Adipocyte (in vitro differentiated cells): ENCODE data around the gene FOXB1.

ENCODE experiments used
- DNase-seq: peaks from one replicate; pipeline ENCODE4 v3.0.0-alpha.2; 2015; ENCODE audit warnings: low read depth
- H3K27me3 ChIP-seq: replicated peaks from 2 replicates; pipeline ENCODE4 v1.7.0; 2013; ENCODE audit warnings: mild to moderate bottlenecking, low read length, moderate library complexity; ENCODE audit not compliant: control insufficient read depth, insufficient read depth
- H3K36me3 ChIP-seq: 2 replicates; pipeline ENCODE4 v1.7.0; 2013; ENCODE audit warnings: low read length, mild to moderate bottlenecking, moderate library complexity; ENCODE audit not compliant: control insufficient read depth, insufficient read depth, severe bottlenecking
- H3K4me1 ChIP-seq: 2 replicates; pipeline ENCODE4 v1.7.0; 2013; ENCODE audit warnings: mild to moderate bottlenecking, low read length, moderate library complexity; ENCODE audit not compliant: control insufficient read depth, insufficient read depth
- H3K4me3 ChIP-seq: 2 replicates; pipeline ENCODE4 v1.7.0; 2013; ENCODE audit warnings: mild to moderate bottlenecking, low read length, moderate library complexity
- H3K9ac ChIP-seq: 2 replicates; pipeline ENCODE4 v1.7.0; 2013; ENCODE audit warnings: mild to moderate bottlenecking, low read length, moderate library complexity
- H3K9me3 ChIP-seq: 2 replicates; pipeline ENCODE4 v1.7.0; 2013; ENCODE audit warnings: mild to moderate bottlenecking, low read length, moderate library complexity; ENCODE audit not compliant: control insufficient read depth

Gene FOXB1

GRCh38 chr15:60000113-60000823 lies 3.8 kb upstream of the FOXB1 start:
- Histone ChIP-seq H3K27me3 (peaks cover 97% of the 10 kb centered on the region), H3K9ac (no peak overlapping the region), H3K4me1 (peaks cover 4% of the 10 kb centered on the region), H3K36me3 (no peaks in the 10 kb centered on the region), H3K4me3 (no peak overlapping the region), H3K9me3 (peaks cover 10% of the 10 kb centered on the region)
- DNase-seq, result no peak

GRCh38 chr15:60000824-60001609 lies 3.1 kb upstream of the FOXB1 start:
- DNase-seq, result no peak

GRCh38 chr15:60001610-60002527 lies 2.2 kb upstream of the FOXB1 start:
- Histone ChIP-seq H3K4me3 (no peak overlapping the region), H3K9ac (no peak overlapping the region), H3K36me3 (no peaks in the 10 kb centered on the region), H3K27me3 (peaks cover 97% of the 10 kb centered on the region), H3K9me3 (peaks cover 3% of the 10 kb centered on the region), H3K4me1 (peaks cover 8% of the 10 kb centered on the region)
- DNase-seq, result no peak

More at GRCh38 chr15:60000824-60001609, 3.1 kb upstream of the FOXB1 start:
- Histone ChIP-seq H3K4me1 (peaks cover 4% of the 10 kb centered on the region), H3K9me3 (peaks cover 6% of the 10 kb centered on the region), H3K36me3 (no peaks in the 10 kb centered on the region), H3K9ac (no peak overlapping the region), H3K27me3 (peaks cover 97% of the 10 kb centered on the region), H3K4me3 (no peak overlapping the region)

GRCh38 chr15:60002528-60003218 lies 1.4 kb upstream of the FOXB1 start:
- H3K4me3 ChIP-seq, result no peak overlapping the region
- H3K9me3 ChIP-seq, result peaks cover 3% of the 10 kb centered on the region
- peaks cover 8% of the 10 kb centered on the region for H3K4me1 ChIP-seq
- peaks cover 97% of the 10 kb centered on the region for H3K27me3 ChIP-seq
- no peak overlapping the region for H3K9ac ChIP-seq
- DNase-seq, result no peak
- no peaks in the 10 kb centered on the region for H3K36me3 ChIP-seq

- Histone ChIP-seq H3K4me3 (no peak overlapping the region), H3K9me3 (peaks cover 3% of the 10 kb centered on the region), H3K36me3 (no peaks in the 10 kb centered on the region), H3K4me1 (peaks cover 8% of the 10 kb centered on the region), H3K9ac (no peak overlapping the region), H3K27me3 (peaks cover 97% of the 10 kb centered on the region)
- DNase-seq, result no peak
Observed at GRCh38 chr15:60003243-60004008, 685 bp upstream of the FOXB1 start.

- peaks cover 3% of the 10 kb centered on the region for H3K9me3 ChIP-seq
- peaks cover 8% of the 10 kb centered on the region for H3K4me1 ChIP-seq
- no peak for DNase-seq
- H3K4me3 ChIP-seq, result peak overlapping the region; percentile 23
- no peak overlapping the region for H3K9ac ChIP-seq
- peaks cover 97% of the 10 kb centered on the region for H3K27me3 ChIP-seq
- H3K36me3 ChIP-seq, result no peaks in the 10 kb centered on the region
Observed at GRCh38 chr15:60004846-60005351, 788 bp downstream of the FOXB1 start.

GRCh38 chr15:60005352-60006202 lies 1.5 kb downstream of the FOXB1 start:
- Histone ChIP-seq H3K4me1 (peaks cover 8% of the 10 kb centered on the region), H3K36me3 (no peaks in the 10 kb centered on the region), H3K9ac (no peak overlapping the region), H3K9me3 (peaks cover 3% of the 10 kb centered on the region), H3K27me3 (peaks cover 97% of the 10 kb centered on the region), H3K4me3 (peak overlapping the region; percentile 78)
- no peak for DNase-seq

GRCh38 chr15:60006203-60006862 lies 2.2 kb downstream of the FOXB1 start:
- peak overlapping the region; percentile 78 for H3K4me3 ChIP-seq
- peaks cover 96% of the 10 kb centered on the region for H3K27me3 ChIP-seq
- DNase-seq, result peak; percentile 41

GRCh38 chr15:60006873-60007272 lies 2.8 kb downstream of the FOXB1 start:
- H3K4me3 ChIP-seq, result peak overlapping the region; percentile 78
- peaks cover 8% of the 10 kb centered on the region for H3K4me1 ChIP-seq

More at GRCh38 chr15:60006203-60006862, 2.2 kb downstream of the FOXB1 start:
- Histone ChIP-seq H3K9ac (no peak overlapping the region), H3K36me3 (no peaks in the 10 kb centered on the region), H3K9me3 (peaks cover 3% of the 10 kb centered on the region), H3K4me1 (peaks cover 8% of the 10 kb centered on the region)

More at GRCh38 chr15:60006873-60007272, 2.8 kb downstream of the FOXB1 start:
- Histone ChIP-seq H3K9me3 (peaks cover 3% of the 10 kb centered on the region), H3K27me3 (peaks cover 96% of the 10 kb centered on the region), H3K36me3 (no peaks in the 10 kb centered on the region), H3K9ac (no peak overlapping the region)
- DNase-seq, result no peak
